MM.1S (cell line): ENCODE results near the gene IGF2.

ENCODE experiments used
- DNase-seq: peaks from one replicate; pipeline ENCODE4 v3.0.0-alpha.2; 2015
- H2AFZ ChIP-seq: fragments of 300-600 bp; sonication (generic); 2 replicates; pipeline ENCODE4 v1.6.0; 2016; ENCODE audit warnings: antibody characterized with exemption, low read length
- H3F3A ChIP-seq: fragments of 300-600 bp; sonication (generic); 2 replicates; pipeline ENCODE4 v1.6.1; 2016; ENCODE audit warnings: mild to moderate bottlenecking, antibody characterized with exemption, low read length, moderate library complexity, mixed read lengths; ENCODE audit not compliant: insufficient read depth
- H3K27ac ChIP-seq: fragments of 300-600 bp; sonication (generic); 2 replicates; pipeline ENCODE4 v1.5.1; 2016; ENCODE audit warnings: mild to moderate bottlenecking, low read length
- H3K27me3 ChIP-seq: fragments of 300-600 bp; sonication (generic); replicated peaks from 2 replicates; pipeline ENCODE4 v1.6.0; 2016; ENCODE audit warnings: low read length; ENCODE audit not compliant: insufficient read depth
- H3K36me3 ChIP-seq: fragments of 300-600 bp; sonication (generic); replicated peaks from 2 replicates; pipeline ENCODE4 v1.6.1; 2016; ENCODE audit warnings: mild to moderate bottlenecking, low read length, mixed read lengths; ENCODE audit not compliant: insufficient read depth
- H3K4me1 ChIP-seq: fragments of 300-600 bp; sonication (generic); 2 replicates; pipeline ENCODE4 v1.6.1; 2016; ENCODE audit warnings: low read length, mixed read lengths
- H3K4me2 ChIP-seq: fragments of 300-600 bp; sonication (generic); 2 replicates; pipeline ENCODE4 v1.6.0; 2016; ENCODE audit warnings: low read depth, low read length
- H3K4me3 ChIP-seq: fragments of 300-600 bp; sonication (generic); 2 replicates; pipeline ENCODE4 v1.5.1; 2016; ENCODE audit warnings: low read length, mixed read lengths
- H3K79me2 ChIP-seq: fragments of 300-600 bp; sonication (generic); 2 replicates; pipeline ENCODE4 v1.6.1; 2016; ENCODE audit warnings: mixed run types, low read length, mixed read lengths
- H3K9ac ChIP-seq: fragments of 300-600 bp; sonication (generic); 2 replicates; pipeline ENCODE4 v1.6.1; 2016; ENCODE audit warnings: low read length, mixed read lengths
- H3K9me2 ChIP-seq: fragments of 300-600 bp; sonication (generic); replicated peaks from 2 replicates; pipeline ENCODE4 v1.6.1; 2016; ENCODE audit warnings: mild to moderate bottlenecking, low read length, mixed read lengths; ENCODE audit not compliant: insufficient read depth
- H3K9me3 ChIP-seq: fragments of 300-600 bp; sonication (generic); replicated peaks from 2 replicates; pipeline ENCODE4 v1.6.1; 2016; ENCODE audit warnings: mild to moderate bottlenecking, low read length, mixed read lengths; ENCODE audit not compliant: insufficient read depth
- H4K20me1 ChIP-seq: fragments of 300-600 bp; sonication (generic); 2 replicates; pipeline ENCODE4 v1.6.1; 2016; ENCODE audit warnings: mild to moderate bottlenecking, low read length, moderate library complexity, mixed read lengths; ENCODE audit not compliant: insufficient read depth
- CTCF ChIP-seq: fragments of 300-600 bp; sonication (generic); IDR thresholded peaks from 2 replicates; pipeline ENCODE4 v1.5.1; 2016; ENCODE audit warnings: antibody characterized with exemption, low read length, mixed read lengths
- EZH2 ChIP-seq: fragments of 300-600 bp; sonication (generic); optimal IDR thresholded peaks from 2 replicates; pipeline ENCODE3; 2017; ENCODE audit warnings: low read depth, mild to moderate bottlenecking, antibody characterized with exemption, low read length, mixed read lengths
- EZH2phosphoT487 ChIP-seq: fragments of 300-600 bp; sonication (generic); IDR thresholded peaks from 2 replicates; pipeline ENCODE4 v1.6.1; 2018; ENCODE audit warnings: antibody characterized with exemption, low read length

IGF2 gene

DNA sequence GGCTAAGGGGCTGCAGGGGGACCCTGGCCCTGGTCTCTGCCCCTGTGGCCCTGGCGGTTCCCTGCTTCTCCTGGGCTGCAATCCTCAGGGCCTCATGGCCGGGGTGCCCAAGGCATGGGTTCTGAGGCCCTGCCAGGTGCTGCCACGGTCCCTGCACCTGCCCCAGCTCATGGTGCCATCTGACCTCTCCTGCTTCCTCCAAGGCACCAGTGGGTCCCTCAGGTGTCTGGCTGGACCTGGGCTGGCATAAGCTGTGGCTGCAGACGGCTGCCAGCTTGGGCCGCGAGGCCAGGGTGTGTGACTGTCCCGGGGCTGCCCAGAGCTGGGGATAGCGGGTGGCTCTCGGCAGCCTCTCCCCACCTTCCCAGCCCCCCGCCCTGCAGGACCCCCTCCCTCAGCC is 19.8 kb upstream of the IGF2 start:
- Histone ChIP-seq H3K9me2 (no peaks in the 10 kb centered on the region), H3K27ac (no peak overlapping the region), H3K9ac (no peak overlapping the region), H3K36me3 (no peaks in the 10 kb centered on the region), H3F3A (no peaks in the 10 kb centered on the region), H3K4me3 (no peak overlapping the region), H3K9me3 (no peaks in the 10 kb centered on the region), H2AFZ (no peak overlapping the region), H4K20me1 (no peaks in the 10 kb centered on the region), H3K4me1 (no peaks in the 10 kb centered on the region), H3K27me3 (peaks cover 71% of the 10 kb centered on the region), H3K4me2 (no peak overlapping the region), H3K79me2 (no peaks in the 10 kb centered on the region)
- DNase-seq, result no peak
- TF ChIP-seq EZH2phosphoT487 (no peak), EZH2 (no peak), CTCF (no peak)

DNA sequence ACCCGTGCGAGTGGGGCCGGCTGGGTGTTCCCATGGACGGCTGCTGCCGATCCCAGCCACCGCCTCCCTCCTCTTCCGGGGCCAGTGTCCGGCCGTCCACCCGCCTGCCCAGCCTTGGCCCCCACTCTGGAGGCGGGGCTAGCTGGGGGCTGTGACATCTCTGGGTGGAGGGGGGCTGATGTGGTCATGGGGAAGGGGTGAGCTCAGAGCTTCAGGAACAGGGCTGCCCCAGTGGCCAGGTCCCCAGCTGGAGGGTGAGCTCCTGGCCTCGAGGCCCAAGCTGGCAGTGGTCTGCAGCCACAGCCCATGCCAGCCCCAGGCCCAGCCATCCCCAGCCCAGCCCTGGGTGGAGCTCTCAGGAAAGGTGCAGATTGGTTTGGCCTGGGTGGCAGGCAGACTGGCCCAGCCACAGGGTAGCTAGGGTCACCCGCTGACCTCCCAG is 19.1 kb upstream of the IGF2 start:
- Histone ChIP-seq H2AFZ (no peak overlapping the region), H3K9ac (no peak overlapping the region), H3F3A (no peaks in the 10 kb centered on the region), H4K20me1 (no peaks in the 10 kb centered on the region), H3K27me3 (peaks cover 70% of the 10 kb centered on the region), H3K9me3 (no peaks in the 10 kb centered on the region), H3K4me3 (no peak overlapping the region), H3K79me2 (no peaks in the 10 kb centered on the region), H3K9me2 (no peaks in the 10 kb centered on the region), H3K36me3 (no peaks in the 10 kb centered on the region), H3K27ac (no peak overlapping the region), H3K4me2 (no peak overlapping the region), H3K4me1 (no peaks in the 10 kb centered on the region)
- TF ChIP-seq EZH2, result no peak
- TF ChIP-seq CTCF, result no peak
- TF ChIP-seq EZH2phosphoT487, result no peak
- no peak for DNase-seq

DNA sequence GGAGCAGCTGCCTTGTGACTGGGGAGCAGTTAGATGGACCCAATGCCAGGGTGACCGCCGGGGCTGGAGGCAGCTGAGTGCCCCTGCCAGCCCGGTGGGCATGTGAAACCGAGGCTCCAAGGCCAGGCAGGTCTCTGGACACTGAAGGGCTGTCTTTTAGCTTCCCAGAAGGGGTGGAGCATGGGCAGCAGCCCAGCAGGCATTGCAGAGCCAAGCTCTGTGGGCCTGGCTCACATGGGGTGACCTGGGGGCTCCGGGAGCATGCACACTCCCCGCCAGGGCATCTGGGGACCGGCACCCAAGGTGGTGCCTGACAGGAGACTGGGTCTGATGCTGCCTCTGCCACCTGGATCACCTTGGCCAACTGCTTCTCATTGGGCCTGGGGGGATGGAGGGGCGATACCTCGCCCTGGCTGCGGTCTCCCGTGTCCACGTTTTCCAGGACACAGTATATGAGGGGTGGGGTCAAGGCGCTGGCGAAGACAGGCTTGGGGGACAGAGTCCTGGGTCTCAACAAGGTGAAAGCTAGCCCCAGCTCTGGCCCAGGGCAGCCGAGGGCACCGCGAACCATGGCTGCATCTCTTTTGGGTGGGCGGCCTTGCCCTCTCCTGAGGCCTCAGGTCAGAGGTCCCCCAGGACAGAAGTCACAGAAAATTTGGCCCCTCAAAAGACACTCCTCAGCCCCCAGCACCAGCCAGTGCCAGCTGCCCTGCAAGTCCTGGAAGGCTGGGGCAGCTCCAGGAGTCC is 18.3 kb upstream of the IGF2 start:
- Histone ChIP-seq H3K79me2 (no peaks in the 10 kb centered on the region), H3K36me3 (no peaks in the 10 kb centered on the region), H3K9ac (no peak overlapping the region), H2AFZ (no peak overlapping the region), H3F3A (no peaks in the 10 kb centered on the region), H3K27ac (no peak overlapping the region), H3K4me1 (no peaks in the 10 kb centered on the region), H3K4me2 (no peak overlapping the region), H4K20me1 (no peaks in the 10 kb centered on the region), H3K9me2 (no peaks in the 10 kb centered on the region), H3K9me3 (no peaks in the 10 kb centered on the region), H3K4me3 (no peak overlapping the region), H3K27me3 (peaks cover 71% of the 10 kb centered on the region)
- TF ChIP-seq CTCF, result no peak
- no peak for TF ChIP-seq EZH2phosphoT487
- no peak for TF ChIP-seq EZH2
- no peak for DNase-seq
